Ishikawa (cell line): ENCODE data around the gene RPUSD4.

Experiments
- CREB1 ChIP-seq: IDR thresholded peaks from 2 replicates; pipeline ENCODE4 v1.6.1; 2012; ENCODE audit warnings: low read depth
- EP300 ChIP-seq: IDR thresholded peaks from 2 replicates; pipeline ENCODE4 v1.6.1; 2012; ENCODE audit warnings: borderline replicate concordance
- FOXM1 ChIP-seq: IDR thresholded peaks from 2 replicates; pipeline ENCODE4 v1.6.1; 2012; ENCODE audit warnings: low read depth, borderline replicate concordance
- NFIC ChIP-seq: IDR thresholded peaks from 2 replicates; pipeline ENCODE4 v1.6.1; 2012
- REST ChIP-seq: IDR thresholded peaks from 2 replicates; pipeline ENCODE4 v1.6.1; 2012; ENCODE audit warnings: low read depth, mild to moderate bottlenecking
- TAF1 ChIP-seq: IDR thresholded peaks from 2 replicates; pipeline ENCODE4 v1.6.1; 2012; ENCODE audit warnings: low read depth, mild to moderate bottlenecking
- TCF12 ChIP-seq: IDR thresholded peaks from 2 replicates; pipeline ENCODE4 v1.6.1; 2012; ENCODE audit warnings: low read depth
- YY1 ChIP-seq: IDR thresholded peaks from 2 replicates; pipeline ENCODE4 v1.6.1; 2012; ENCODE audit warnings: low read depth
- ZBTB7A ChIP-seq: IDR thresholded peaks from 2 replicates; pipeline ENCODE4 v1.6.1; 2012; ENCODE audit warnings: low read depth
- TF ChIP-seq, protein P1 (sequence below): IDR thresholded peaks from 2 replicates; pipeline ENCODE4 v1.6.1; 2012

DNA sequence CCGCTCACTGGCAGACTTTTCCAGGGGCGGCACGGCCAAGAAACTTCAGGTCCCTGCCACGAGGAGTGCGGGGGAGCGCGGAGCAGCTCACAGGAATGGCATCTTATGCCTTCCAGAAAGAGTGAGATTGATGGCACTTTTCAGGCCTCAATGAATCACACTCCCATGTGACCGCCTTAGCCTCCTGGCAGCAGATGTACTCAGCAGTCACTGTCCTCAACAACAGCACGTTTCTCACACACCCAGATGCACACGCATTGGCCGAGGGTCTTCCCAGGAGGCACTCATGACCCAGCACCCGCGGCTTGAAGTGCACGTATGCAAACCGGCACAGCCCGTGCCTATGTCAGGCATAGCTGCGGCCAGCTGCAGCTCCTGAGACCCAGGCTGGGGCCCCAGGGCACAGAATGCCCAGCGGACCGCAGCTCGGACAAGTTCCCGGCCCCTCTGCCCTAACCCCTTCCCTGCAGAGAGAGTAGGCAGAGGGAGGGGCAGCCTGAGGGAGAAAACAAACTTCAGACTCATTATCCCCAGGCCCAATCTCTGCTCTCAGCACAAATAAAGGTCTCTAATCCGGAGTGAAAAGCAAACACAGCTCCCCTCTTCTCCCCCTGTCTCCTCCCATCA lies 48.3 kb downstream of the RPUSD4 start:
- no peak for TF ChIP-seq TAF1
- TF ChIP-seq EP300 = no peak
- TF ChIP-seq, protein P1, sequence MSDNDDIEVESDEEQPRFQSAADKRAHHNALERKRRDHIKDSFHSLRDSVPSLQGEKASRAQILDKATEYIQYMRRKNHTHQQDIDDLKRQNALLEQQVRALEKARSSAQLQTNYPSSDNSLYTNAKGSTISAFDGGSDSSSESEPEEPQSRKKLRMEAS = no peak
- no peak for TF ChIP-seq FOXM1
- TF ChIP-seq REST = no peak
- TF ChIP-seq NFIC = no peak
- TF ChIP-seq YY1 = no peak
- TF ChIP-seq CREB1 = no peak
- no peak for TF ChIP-seq TCF12
- TF ChIP-seq ZBTB7A = no peak
